DMS114 treated with DMSO at 0.1 percent for 48 hours (cell line): Measurements from ENCODE around the gene DNAH10.

Experiments
- DNase-seq: peaks from one replicate; lab custom pipeline; 2025; ENCODE audit not compliant: unreplicated experiment; lab: John Stamatoyannopoulos, UW

DNAH10 gene

GRCh38 chr12:123743002-123743401 is 19.1 kb upstream of the DNAH10 start:
- DNase-seq: no peak

- DNase-seq: no peak
Observed at GRCh38 chr12:123744836-123745235, 17.3 kb upstream of the DNAH10 start.

- no peak for DNase-seq
Observed at GRCh38 chr12:123747309-123747708, 14.8 kb upstream of the DNAH10 start.

- no peak for DNase-seq
Observed at GRCh38 chr12:123748161-123748560, 13.9 kb upstream of the DNAH10 start.

GRCh38 chr12:123748661-123749060 is 13.4 kb upstream of the DNAH10 start:
- no peak for DNase-seq

GRCh38 chr12:123749355-123749754 is 12.7 kb upstream of the DNAH10 start:
- no peak for DNase-seq

- no peak for DNase-seq
Observed at GRCh38 chr12:123750159-123750656, 11.9 kb upstream of the DNAH10 start.

- DNase-seq: no peak
Observed at GRCh38 chr12:123752046-123752445, 10.1 kb upstream of the DNAH10 start.

GRCh38 chr12:123754041-123754772 is 7.9 kb upstream of the DNAH10 start:
- DNase-seq: no peak

- no peak for DNase-seq
Observed at GRCh38 chr12:123757561-123757960, 4.5 kb upstream of the DNAH10 start.

GRCh38 chr12:123760267-123760938 is 1.7 kb upstream of the DNAH10 start:
- no peak for DNase-seq

GRCh38 chr12:123762715-123763052 is 583 bp downstream of the DNAH10 start:
- no peak for DNase-seq

- no peak for DNase-seq
Observed at GRCh38 chr12:123763093-123763492, 992 bp downstream of the DNAH10 start.

GRCh38 chr12:123764109-123764508 is 2.0 kb downstream of the DNAH10 start:
- no peak for DNase-seq

- DNase-seq: no peak
Observed at GRCh38 chr12:123765504-123766035, 3.5 kb downstream of the DNAH10 start.

GRCh38 chr12:123767613-123768012 is 5.5 kb downstream of the DNAH10 start:
- no peak for DNase-seq

- DNase-seq: no peak
Observed at GRCh38 chr12:123771261-123771660, 9.2 kb downstream of the DNAH10 start.

- DNase-seq: no peak
Observed at GRCh38 chr12:123772074-123772473, 10.0 kb downstream of the DNAH10 start.

- DNase-seq: no peak
Observed at GRCh38 chr12:123773375-123773774, 11.3 kb downstream of the DNAH10 start.

- DNase-seq: no peak
Observed at GRCh38 chr12:123779551-123779950, 17.4 kb downstream of the DNAH10 start.

GRCh38 chr12:123782997-123783792 is 21.1 kb downstream of the DNAH10 start:
- DNase-seq: no peak

- no peak for DNase-seq
Observed at GRCh38 chr12:123787466-123787865, 25.4 kb downstream of the DNAH10 start.
